ENCODE data around the gene PLEKHS1.

GRCh38 chr10:113716109-113716910 lies 35.2 kb upstream of the PLEKHS1 start:
- TF ChIP-seq POLR2AphosphoS5 (IDR thresholded peaks at IDR 0.05; ENCODE audit: low read depth, low read length) (no peak), POLR2A (IDR thresholded peaks at IDR 0.05; ENCODE audit: low read depth, low read length) (no peak)

Data from GM12892 (cell line).